GM13977 (cell line): Measurements from ENCODE around the gene MSX1.

Experiments used
- DNase-seq: peaks from one replicate; pipeline ENCODE4 v3.0.0; 2012; ENCODE audit warnings: low spot score
- in situ Hi-C: fragments of 300-500 bp; cut with MboI; formaldehyde crosslinking; loops from one replicate; pipeline ENCODE4 v1.12.0; 2022; ENCODE audit warnings: low sequenced_read_pairs, low pct_unique_long_range_greater_than_20kb, mixed read lengths, inconsistent platforms; ENCODE audit not compliant: unreplicated experiment
- TF ChIP-seq, protein P1 (sequence below): IDR thresholded peaks from 2 replicates; pipeline ENCODE4 v1.5.1; 2012; ENCODE audit warnings: mild to moderate bottlenecking, control low read depth; ENCODE audit not compliant: insufficient read depth; ENCODE audit errors: extremely low read depth, missing control alignments

The MSX1 gene

DNA sequence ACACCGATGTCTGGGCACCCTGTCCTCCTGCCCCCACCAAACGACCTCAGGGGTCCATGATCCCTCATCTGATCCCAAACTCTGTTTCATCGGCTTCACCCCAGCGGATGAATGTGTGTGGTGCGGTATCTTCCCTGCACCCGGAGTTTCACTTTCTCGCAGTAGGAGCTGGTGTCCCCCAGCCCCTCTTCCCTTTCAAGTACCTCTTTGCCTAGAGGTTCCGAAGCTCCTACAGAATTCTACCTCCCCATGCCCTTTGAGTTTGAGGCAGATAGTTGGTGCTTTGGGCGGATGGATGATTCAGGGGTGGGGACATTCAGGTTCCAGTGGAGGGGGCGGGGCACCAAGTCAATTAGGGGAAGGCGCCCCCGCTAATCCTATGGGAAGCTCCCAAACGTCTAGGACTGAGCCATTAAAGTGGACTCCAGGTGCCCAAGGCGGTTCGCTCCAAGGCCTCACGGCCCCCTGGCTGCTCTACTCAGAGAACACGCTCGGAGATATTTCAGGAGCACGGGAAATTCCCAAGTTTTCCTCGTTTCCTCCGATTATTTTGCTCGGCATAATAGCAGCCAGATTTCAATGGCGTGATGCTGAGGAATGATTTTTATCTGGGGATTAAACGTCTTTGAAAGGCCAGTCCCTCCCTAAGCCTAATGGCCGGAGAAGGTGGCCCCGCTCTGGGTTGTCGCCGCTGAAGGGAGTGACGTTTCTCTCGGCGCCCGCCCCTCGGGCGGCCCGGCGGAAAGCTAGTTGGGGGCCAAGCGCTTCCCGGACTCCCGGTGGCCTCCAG lies 1.3 kb downstream of the MSX1 start:
- DNase-seq = peak; percentile 64
- in situ Hi-C loops = no loop called here
- TF ChIP-seq, protein P1, sequence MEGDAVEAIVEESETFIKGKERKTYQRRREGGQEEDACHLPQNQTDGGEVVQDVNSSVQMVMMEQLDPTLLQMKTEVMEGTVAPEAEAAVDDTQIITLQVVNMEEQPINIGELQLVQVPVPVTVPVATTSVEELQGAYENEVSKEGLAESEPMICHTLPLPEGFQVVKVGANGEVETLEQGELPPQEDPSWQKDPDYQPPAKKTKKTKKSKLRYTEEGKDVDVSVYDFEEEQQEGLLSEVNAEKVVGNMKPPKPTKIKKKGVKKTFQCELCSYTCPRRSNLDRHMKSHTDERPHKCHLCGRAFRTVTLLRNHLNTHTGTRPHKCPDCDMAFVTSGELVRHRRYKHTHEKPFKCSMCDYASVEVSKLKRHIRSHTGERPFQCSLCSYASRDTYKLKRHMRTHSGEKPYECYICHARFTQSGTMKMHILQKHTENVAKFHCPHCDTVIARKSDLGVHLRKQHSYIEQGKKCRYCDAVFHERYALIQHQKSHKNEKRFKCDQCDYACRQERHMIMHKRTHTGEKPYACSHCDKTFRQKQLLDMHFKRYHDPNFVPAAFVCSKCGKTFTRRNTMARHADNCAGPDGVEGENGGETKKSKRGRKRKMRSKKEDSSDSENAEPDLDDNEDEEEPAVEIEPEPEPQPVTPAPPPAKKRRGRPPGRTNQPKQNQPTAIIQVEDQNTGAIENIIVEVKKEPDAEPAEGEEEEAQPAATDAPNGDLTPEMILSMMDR = no peak

DNA sequence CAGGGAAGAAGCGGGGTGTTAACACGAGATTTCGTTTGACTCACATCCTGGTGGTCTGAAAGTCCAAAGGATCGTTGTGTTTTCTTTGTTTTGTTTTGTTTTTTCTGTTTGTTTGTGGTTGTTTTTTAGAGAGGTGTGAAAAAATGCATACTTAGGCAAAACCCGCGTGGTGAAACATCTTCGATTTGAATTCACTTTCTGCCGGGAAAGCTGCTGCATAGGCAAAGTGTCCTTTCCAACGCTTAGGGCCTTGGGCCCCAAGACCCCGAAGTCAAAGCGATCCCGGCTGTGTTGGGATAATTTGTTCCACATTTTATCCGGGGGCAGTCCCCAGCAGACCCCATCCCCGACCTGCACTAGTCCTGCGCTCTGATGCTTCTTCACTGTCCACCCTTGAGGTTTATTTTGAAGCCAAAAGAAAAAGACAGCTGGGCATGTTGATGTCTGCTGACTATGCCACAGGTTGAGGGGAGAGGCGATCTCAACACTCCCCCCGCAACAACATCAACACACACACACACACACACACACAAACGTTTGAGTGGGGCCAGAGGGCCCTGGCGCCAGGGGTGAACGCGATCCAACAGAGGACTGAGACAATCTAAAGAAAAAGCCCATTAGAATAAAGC lies 2.0 kb downstream of the MSX1 start:
- DNase-seq = no peak
- in situ Hi-C loops = no loop called here
- TF ChIP-seq, protein P1 = no peak

DNA sequence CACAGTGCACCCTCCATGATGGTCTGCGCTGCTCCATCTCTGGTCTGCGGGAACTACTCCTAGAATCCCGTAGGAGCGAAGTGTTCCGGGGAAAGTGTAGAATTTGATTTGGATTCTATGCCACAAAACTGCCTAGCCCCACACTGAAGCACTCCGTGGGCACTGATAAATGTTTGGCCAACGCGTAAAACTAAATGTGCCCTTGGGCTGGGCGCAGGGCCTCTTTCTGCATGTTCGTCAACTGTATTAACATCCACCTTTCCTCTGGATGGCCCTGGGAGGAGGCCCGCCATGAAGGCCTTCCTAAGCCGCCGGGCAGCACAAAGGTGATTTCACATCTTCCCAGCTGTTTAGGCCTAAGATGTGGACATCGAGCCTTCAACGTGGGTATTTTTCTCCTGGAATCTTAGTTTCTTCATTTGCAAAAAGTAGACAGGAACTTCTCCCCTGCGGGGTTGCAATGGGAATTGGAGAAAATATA lies 2.6 kb downstream of the MSX1 start:
- in situ Hi-C loops = no loop called here
- DNase-seq = no peak
- TF ChIP-seq, protein P1 = no peak

DNA sequence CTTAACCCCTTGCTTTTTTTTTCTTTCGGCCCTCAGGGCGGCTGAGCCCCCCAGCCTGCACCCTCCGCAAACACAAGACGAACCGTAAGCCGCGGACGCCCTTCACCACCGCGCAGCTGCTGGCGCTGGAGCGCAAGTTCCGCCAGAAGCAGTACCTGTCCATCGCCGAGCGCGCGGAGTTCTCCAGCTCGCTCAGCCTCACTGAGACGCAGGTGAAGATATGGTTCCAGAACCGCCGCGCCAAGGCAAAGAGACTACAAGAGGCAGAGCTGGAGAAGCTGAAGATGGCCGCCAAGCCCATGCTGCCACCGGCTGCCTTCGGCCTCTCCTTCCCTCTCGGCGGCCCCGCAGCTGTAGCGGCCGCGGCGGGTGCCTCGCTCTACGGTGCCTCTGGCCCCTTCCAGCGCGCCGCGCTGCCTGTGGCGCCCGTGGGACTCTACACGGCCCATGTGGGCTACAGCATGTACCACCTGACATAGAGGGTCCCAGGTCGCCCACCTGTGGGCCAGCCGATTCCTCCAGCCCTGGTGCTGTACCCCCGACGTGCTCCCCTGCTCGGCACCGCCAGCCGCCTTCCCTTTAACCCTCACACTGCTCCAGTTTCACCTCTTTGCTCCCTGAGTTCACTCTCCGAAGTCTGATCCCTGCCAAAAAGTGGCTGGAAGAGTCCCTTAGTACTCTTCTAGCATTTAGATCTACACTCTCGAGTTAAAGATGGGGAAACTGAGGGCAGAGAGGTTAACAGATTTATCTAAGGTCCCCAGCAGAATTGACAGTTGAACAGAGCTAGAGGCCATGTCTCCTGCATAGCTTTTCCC lies 3.4 kb downstream of the MSX1 start:
- in situ Hi-C loops = no loop called here
- TF ChIP-seq, protein P1 = no peak
- DNase-seq = no peak

DNA sequence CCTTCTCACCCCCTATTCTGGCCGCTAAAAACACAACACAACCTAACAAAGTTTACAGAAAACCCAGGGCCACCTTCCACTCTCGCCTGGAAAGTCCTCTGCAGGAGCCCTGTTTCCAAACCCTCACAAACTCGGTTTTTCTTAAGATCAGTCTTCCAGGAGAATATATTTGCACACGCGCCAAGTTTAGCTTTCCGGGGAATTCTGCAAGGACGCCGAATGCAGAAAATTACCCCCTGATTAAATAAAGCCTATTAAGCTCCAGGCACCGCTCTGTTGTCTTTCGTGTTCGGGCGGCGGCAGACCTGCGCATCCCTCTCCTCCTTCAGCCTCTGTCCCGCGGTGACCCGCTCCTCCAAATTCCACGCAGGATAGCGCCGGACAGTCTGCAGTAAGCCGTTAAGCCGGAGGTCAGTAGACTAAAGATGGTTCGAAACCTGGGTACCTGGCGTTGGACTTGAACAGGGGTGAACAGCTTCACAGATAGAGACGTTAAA lies 5.0 kb downstream of the MSX1 start:
- no peak for DNase-seq
- in situ Hi-C loops = no loop called here
- TF ChIP-seq, protein P1 = no peak
